ENCODE measurements around the gene TMX2.
"Not testable (repeated sequence)": the region's sequence is repeated elsewhere in the genome, so short reads cannot be mapped to it uniquely, and the experiment has no call there.

The TMX2 gene

GRCh38 chr11:57713835-57714234 is 1.4 kb downstream of the TMX2 start:
- no peak for TF ChIP-seq CTCF (IDR thresholded peaks at IDR 0.05; ENCODE audit: extremely low read depth, insufficient read depth, missing control alignments)
- in situ Hi-C loops (cut with MboI; ENCODE audit: low pct_unique_long_range_greater_than_20kb, low sequenced_read_pairs, unreplicated experiment): no loop called here
- no peak for DNase-seq (ENCODE audit: low spot score)

DNA sequence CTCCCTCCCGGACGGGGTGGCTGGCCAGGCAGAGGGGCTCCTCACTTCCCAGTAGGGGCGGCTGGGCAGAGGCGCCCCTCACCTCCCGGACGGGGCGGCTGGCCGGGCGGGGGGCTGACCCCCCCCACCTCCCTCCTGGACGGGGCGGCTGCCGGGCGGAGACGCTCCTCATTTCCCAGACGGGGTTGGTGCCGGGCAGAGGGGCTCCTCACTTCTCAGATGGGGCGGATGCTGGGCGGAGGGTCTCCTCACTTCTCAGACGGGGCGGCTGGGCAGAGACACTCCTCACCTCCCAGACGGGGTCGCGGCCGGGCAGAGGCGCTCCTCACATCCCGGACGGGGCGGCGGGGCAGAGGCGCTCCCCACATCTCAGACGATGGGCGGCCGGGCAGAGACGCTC is 4.3 kb downstream of the TMX2 start:
- DNase-seq (ENCODE audit: low spot score); in situ Hi-C loops (cut with MboI; ENCODE audit: low pct_unique_long_range_greater_than_20kb, low sequenced_read_pairs, unreplicated experiment): not testable (repeated sequence)

GRCh38 chr11:57727185-57727584 is 14.8 kb downstream of the TMX2 start:
- TF ChIP-seq CTCF (IDR thresholded peaks at IDR 0.05; ENCODE audit: extremely low read depth, insufficient read depth, missing control alignments): no peak

GRCh38 chr11:57728829-57729228 is 16.4 kb downstream of the TMX2 start:
- TF ChIP-seq CTCF (IDR thresholded peaks at IDR 0.05; ENCODE audit: extremely low read depth, insufficient read depth, missing control alignments): no peak
- in situ Hi-C loops (cut with MboI; ENCODE audit: low pct_unique_long_range_greater_than_20kb, low sequenced_read_pairs, unreplicated experiment): no loop called here

More at GRCh38 chr11:57727185-57727584, 14.8 kb downstream of the TMX2 start:
- no peak for DNase-seq (ENCODE audit: low spot score)
- in situ Hi-C loops (cut with MboI; ENCODE audit: low pct_unique_long_range_greater_than_20kb, low sequenced_read_pairs, unreplicated experiment): no loop called here

GRCh38 chr11:57729479-57729878 is 17.1 kb downstream of the TMX2 start:
- TF ChIP-seq CTCF (IDR thresholded peaks at IDR 0.05; ENCODE audit: extremely low read depth, insufficient read depth, missing control alignments): no peak
- DNase-seq (ENCODE audit: low spot score): no peak
- in situ Hi-C loops (cut with MboI; ENCODE audit: low pct_unique_long_range_greater_than_20kb, low sequenced_read_pairs, unreplicated experiment): no loop called here

More at GRCh38 chr11:57728829-57729228, 16.4 kb downstream of the TMX2 start:
- no peak for DNase-seq (ENCODE audit: low spot score)

- no peak for DNase-seq (ENCODE audit: low spot score)
- in situ Hi-C loops (cut with MboI; ENCODE audit: low pct_unique_long_range_greater_than_20kb, low sequenced_read_pairs, unreplicated experiment): no loop called here
- TF ChIP-seq CTCF (IDR thresholded peaks at IDR 0.05; ENCODE audit: extremely low read depth, insufficient read depth, missing control alignments): no peak
Measured at GRCh38 chr11:57732661-57733060, 20.3 kb downstream of the TMX2 start.

DNA sequence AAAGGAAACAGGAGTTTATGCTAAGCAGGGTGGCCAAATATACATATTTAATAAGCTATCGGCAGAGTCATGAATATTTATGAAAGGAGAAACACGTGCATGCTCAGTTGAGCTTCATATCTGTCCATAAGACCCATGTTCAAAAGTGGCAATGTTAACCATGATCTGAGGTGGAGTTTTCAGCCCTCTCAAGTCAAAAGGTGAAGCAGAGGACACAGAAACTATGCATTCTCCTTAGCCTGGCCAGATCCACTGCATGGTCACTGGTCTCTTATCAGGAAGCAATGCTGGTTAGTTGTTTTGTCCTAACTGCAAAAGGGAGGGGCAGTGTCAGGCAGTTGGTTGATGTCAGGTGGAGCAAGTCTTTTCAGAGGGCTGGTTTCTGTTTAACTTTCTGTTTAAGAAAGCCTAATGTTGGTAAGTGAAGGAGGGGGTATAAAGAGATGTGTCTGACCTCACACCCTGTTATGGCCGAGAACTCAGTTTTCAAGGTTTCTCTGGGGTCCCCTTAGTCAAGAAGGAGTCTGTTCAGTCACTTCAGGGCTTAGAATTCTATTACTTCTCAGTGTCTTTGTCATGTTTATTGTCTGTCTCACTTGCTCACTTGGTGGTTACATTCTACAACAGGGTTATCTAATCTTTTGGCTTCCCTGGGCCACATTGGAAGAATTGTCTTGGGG is 23.4 kb downstream of the TMX2 start:
- TF ChIP-seq CTCF (IDR thresholded peaks at IDR 0.05; ENCODE audit: extremely low read depth, insufficient read depth, missing control alignments): no peak
- no peak for DNase-seq (ENCODE audit: low spot score)
- in situ Hi-C loops (cut with MboI; ENCODE audit: low pct_unique_long_range_greater_than_20kb, low sequenced_read_pairs, unreplicated experiment): no loop called here
